ENCODE results near the gene RASEF.

The RASEF gene

GRCh38 chr9:82989929-82990328 lies 73.0 kb downstream of the RASEF start:
- Histone ChIP-seq H3K79me2 (ENCODE audit: insufficient read depth, low read length) (no peaks in the 10 kb centered on the region), H3K36me3 (ENCODE audit: insufficient read depth, low read length) (no peaks in the 10 kb centered on the region), H4K20me1 (ENCODE audit: insufficient read depth, low read length) (no peaks in the 10 kb centered on the region), H3K4me3 (ENCODE audit: low read depth, low read length, poor library complexity, severe bottlenecking) (no peak overlapping the region), H3K4me1 (ENCODE audit: insufficient read depth, low read length, severe bottlenecking) (no peaks in the 10 kb centered on the region), H3K9me2 (ENCODE audit: low read depth, low read length) (no peaks in the 10 kb centered on the region), H3K9me3 (ENCODE audit: low read length) (no peaks in the 10 kb centered on the region), H3K27ac (ENCODE audit: low read depth, low read length, poor library complexity, severe bottlenecking) (no peak overlapping the region), H2AFZ (ENCODE audit: low read length) (no peak overlapping the region), H3F3A (ENCODE audit: insufficient read depth, low read length) (no peaks in the 10 kb centered on the region), H3K9ac (ENCODE audit: low read length) (no peak overlapping the region), H3K4me2 (ENCODE audit: low read length) (no peak overlapping the region), H3K27me3 (ENCODE audit: insufficient read depth, low read length) (no peaks in the 10 kb centered on the region)
- no peak for TF ChIP-seq EZH2 (IDR thresholded peaks at IDR 0.05; ENCODE audit: borderline replicate concordance, low read length)
- no peak for TF ChIP-seq CTCF (IDR thresholded peaks at IDR 0.05; ENCODE audit: low read length)

- Histone ChIP-seq H3K9ac (ENCODE audit: low read length) (no peak overlapping the region), H3K4me1 (ENCODE audit: insufficient read depth, low read length, severe bottlenecking) (no peaks in the 10 kb centered on the region), H3K27me3 (ENCODE audit: insufficient read depth, low read length) (no peaks in the 10 kb centered on the region), H3K79me2 (ENCODE audit: insufficient read depth, low read length) (no peaks in the 10 kb centered on the region), H3K4me2 (ENCODE audit: low read length) (no peak overlapping the region), H3K9me3 (ENCODE audit: low read length) (no peaks in the 10 kb centered on the region), H2AFZ (ENCODE audit: low read length) (no peak overlapping the region), H3F3A (ENCODE audit: insufficient read depth, low read length) (no peaks in the 10 kb centered on the region), H4K20me1 (ENCODE audit: insufficient read depth, low read length) (no peaks in the 10 kb centered on the region), H3K9me2 (ENCODE audit: low read depth, low read length) (no peaks in the 10 kb centered on the region), H3K4me3 (ENCODE audit: low read depth, low read length, poor library complexity, severe bottlenecking) (no peak overlapping the region), H3K27ac (ENCODE audit: low read depth, low read length, poor library complexity, severe bottlenecking) (no peak overlapping the region), H3K36me3 (ENCODE audit: insufficient read depth, low read length) (no peaks in the 10 kb centered on the region)
- no peak for TF ChIP-seq EZH2 (IDR thresholded peaks at IDR 0.05; ENCODE audit: borderline replicate concordance, low read length)
- no peak for TF ChIP-seq CTCF (IDR thresholded peaks at IDR 0.05; ENCODE audit: low read length)
Measured at GRCh38 chr9:82988488-82988887, 74.5 kb downstream of the RASEF start.

GRCh38 chr9:82987370-82988189 lies 75.4 kb downstream of the RASEF start:
- Histone ChIP-seq H3K79me2 (ENCODE audit: insufficient read depth, low read length) (no peaks in the 10 kb centered on the region), H2AFZ (ENCODE audit: low read length) (no peak overlapping the region), H4K20me1 (ENCODE audit: insufficient read depth, low read length) (no peaks in the 10 kb centered on the region), H3K36me3 (ENCODE audit: insufficient read depth, low read length) (no peaks in the 10 kb centered on the region), H3K9me3 (ENCODE audit: low read length) (no peaks in the 10 kb centered on the region), H3K27ac (ENCODE audit: low read depth, low read length, poor library complexity, severe bottlenecking) (no peak overlapping the region), H3K9me2 (ENCODE audit: low read depth, low read length) (no peaks in the 10 kb centered on the region), H3K27me3 (ENCODE audit: insufficient read depth, low read length) (peaks cover 4% of the 10 kb centered on the region; the same call in 1 of the 2 replicates), H3K4me2 (ENCODE audit: low read length) (no peak overlapping the region), H3K9ac (ENCODE audit: low read length) (no peak overlapping the region), H3K4me1 (ENCODE audit: insufficient read depth, low read length, severe bottlenecking) (no peaks in the 10 kb centered on the region), H3F3A (ENCODE audit: insufficient read depth, low read length) (no peaks in the 10 kb centered on the region), H3K4me3 (ENCODE audit: low read depth, low read length, poor library complexity, severe bottlenecking) (no peak overlapping the region)
- TF ChIP-seq CTCF (IDR thresholded peaks at IDR 0.05; ENCODE audit: low read length) (no peak), EZH2 (IDR thresholded peaks at IDR 0.05; ENCODE audit: borderline replicate concordance, low read length) (no peak)

All from OCI-LY1 (cell line).